ENCODE measurements around the gene FAM25G.

GRCh38 chr10:47457528-47457820 lies 34.0 kb downstream of the FAM25G start:
- TF ChIP-seq CTCF (conservative IDR thresholded peaks at IDR 0.05) (no peak), ZFX (IDR thresholded peaks at IDR 0.05) (no peak)

All from C4-2B (cell line).